Renal cortical epithelial cell (primary cell): ENCODE results near the gene HOXB3. TPM values are rescaled to one million over a fixed set of nuclear protein-coding genes. Genes with fewer than 3 reads are reported as not detected.
A peak's percentile ranks its signal among the peaks of the same experiment; 100 is the strongest.

ENCODE experiments used
- DNase-seq: peaks from one replicate; pipeline ENCODE4 v3.0.0-alpha.2; 2011; ENCODE audit warnings: low read depth
- total RNA-seq: library from RNA; depleted of rRNA; stranded (reverse); fragments of >200 nt; gene quantifications from 2 replicates; pipeline ENCODE4 v1.2.3, GENCODE V29; 2014

Gene HOXB3
- 8.0 and 36.2 TPM in 2 replicates for total RNA-seq

GRCh38 chr17:48589831-48590606, at the start of gene HOXB3:
Gene HOXB3 (minus strand): TSS chr17:48590241. CDS start chr17:48552474, 37,767 bp downstream.
- peak; percentile 67 for DNase-seq

GRCh38 chr17:48639136-48639535, 49.1 kb upstream of the HOXB3 start:
- DNase-seq = no peak

DNA sequence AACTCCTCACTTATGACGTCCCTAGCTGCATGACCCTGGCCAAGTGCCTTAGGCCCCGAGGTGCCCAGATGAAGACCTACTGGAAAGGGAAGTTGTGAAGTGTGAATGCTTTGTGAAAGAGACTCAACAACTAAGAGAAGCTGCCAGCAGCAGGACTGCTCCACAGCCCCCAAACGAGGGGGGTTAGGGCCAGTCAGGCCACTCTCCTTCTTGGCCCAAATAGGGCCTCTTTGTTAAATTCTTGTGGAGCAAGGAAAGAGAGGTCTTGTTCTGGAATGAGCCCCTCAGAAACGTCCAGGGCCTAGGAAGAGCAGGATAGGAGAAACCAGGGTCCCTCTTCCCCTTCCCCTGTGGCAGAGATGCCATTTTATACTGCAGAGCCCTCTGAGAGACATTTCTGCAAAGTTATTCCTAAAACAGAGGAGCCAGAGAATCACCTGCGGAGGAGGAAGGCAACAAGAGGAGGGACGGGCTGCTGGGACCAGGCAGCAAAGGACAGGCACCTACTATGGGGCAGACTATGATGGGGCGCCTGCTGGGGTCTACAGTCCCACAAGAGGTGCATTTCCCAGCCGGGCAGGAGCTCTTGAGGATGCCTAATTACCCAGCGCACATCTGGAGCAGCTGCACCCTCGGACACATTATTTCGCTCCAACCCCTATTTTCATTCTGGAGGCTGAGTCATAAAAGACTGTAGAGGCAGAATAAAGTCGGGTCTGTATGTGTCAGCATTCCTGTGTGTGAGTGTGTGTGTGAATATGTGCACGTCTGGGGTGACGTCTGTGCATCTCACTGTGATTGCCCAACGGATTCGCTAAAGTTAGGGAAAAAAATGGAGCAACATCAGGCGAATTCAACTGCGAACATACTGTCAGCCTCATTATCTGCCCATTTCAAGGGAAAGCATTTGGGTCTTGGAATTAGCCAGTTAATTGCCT, 47.6 kb upstream of the HOXB3 start:
- DNase-seq = peak; percentile 70

GRCh38 chr17:48636177-48637018, 46.4 kb upstream of the HOXB3 start:
- DNase-seq = peak; percentile 72

DNA sequence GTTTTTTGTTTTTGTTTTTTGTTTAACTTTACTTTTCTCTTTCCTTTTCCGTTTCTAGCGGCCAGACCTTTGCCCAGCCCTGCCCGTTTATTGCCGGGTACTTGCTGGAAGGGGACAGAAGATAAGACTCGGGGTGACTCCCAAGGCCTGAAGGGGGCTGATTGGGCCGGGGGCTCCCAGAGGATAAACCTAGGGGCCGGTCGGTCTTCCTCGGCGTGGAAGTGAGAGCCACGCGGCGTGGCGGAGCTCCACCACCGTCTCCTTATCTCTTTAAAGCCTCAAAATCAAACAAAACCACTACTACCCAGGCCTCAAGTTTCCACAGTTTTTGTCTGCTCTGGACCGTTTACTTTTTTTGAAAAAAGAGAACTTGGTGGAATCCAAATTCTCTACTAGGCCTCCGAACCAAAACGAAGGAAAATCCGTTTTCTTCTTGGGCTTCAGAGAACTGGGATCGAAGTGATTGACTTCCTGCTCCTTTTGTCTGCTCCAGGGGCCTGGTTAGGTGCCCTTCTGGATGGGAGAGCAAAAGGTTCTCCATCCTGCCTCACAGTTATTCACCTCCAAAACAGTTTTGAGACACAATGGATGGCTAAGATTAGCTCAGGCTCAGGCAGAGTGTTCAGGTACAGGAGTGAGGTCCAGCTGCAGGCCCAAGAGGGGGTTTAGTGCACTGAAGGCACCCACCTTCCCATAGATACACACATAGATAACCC, 44.6 kb upstream of the HOXB3 start:
- no peak for DNase-seq

DNA sequence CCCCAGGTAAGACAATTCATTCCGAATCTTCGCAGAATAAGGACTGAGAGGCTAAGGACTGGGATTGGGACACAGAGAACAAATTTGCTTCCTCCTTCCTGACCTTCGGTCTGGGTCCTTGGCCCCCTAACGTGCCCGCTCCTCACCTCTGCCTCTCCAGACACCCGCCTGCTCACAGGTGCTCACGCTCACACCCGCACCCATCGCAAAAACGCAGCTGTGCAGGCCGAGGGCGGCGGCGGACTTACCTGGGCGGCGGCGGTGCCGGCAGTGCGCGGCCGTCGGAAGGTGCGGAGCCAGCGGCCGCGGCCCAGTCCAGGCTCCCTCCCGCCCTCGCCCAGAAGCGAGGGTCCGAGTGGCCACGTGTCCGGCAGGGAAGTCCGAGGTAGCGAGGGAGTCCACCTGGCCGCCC, 43.2 kb upstream of the HOXB3 start:
- DNase-seq = no peak

DNA sequence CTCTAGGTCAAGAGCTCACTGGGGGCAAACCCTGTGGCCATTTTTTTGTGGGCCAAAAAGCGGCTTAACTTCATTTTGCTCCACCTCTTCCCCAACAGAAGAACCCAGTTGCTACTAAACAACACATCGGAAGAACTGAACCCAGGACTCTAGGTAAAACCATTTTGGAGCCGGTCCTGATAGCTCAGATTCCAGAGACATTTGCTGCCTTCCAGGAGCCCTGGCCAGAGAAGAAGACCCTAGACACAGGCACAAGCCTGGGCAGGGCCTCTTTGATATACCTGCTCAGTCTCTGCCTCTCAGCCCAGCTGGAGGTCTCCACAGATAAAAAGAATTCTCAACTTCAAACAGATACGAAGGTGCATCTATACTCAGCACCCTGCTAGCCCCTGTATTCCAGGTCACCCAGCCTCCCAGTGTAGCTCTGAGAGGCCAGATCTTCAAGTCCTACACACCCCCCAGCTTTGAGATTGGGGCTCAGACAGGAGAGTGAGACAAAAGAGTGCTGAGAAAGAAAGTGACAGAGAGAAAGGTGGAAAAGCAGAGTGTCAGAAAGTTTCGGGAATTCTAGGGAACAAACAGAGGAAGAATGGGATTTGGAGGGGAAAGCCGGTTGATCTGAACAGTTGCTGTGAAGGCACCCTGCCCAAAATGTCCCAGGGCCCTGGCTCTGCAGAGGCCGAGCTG, 42.7 kb upstream of the HOXB3 start:
- DNase-seq = no peak

- DNase-seq = no peak
Measured at GRCh38 chr17:48631693-48632578, 41.9 kb upstream of the HOXB3 start.

- no peak for DNase-seq
Measured at GRCh38 chr17:48630925-48631692, 41.1 kb upstream of the HOXB3 start.

GRCh38 chr17:48630009-48630924, 40.2 kb upstream of the HOXB3 start:
- no peak for DNase-seq

- DNase-seq = no peak
Measured at GRCh38 chr17:48629411-48629759, 39.3 kb upstream of the HOXB3 start.

GRCh38 chr17:48628649-48629410, 38.8 kb upstream of the HOXB3 start:
- no peak for DNase-seq

GRCh38 chr17:48627623-48628521, 37.8 kb upstream of the HOXB3 start:
- no peak for DNase-seq

GRCh38 chr17:48627118-48627597, 37.1 kb upstream of the HOXB3 start:
- no peak for DNase-seq

DNA sequence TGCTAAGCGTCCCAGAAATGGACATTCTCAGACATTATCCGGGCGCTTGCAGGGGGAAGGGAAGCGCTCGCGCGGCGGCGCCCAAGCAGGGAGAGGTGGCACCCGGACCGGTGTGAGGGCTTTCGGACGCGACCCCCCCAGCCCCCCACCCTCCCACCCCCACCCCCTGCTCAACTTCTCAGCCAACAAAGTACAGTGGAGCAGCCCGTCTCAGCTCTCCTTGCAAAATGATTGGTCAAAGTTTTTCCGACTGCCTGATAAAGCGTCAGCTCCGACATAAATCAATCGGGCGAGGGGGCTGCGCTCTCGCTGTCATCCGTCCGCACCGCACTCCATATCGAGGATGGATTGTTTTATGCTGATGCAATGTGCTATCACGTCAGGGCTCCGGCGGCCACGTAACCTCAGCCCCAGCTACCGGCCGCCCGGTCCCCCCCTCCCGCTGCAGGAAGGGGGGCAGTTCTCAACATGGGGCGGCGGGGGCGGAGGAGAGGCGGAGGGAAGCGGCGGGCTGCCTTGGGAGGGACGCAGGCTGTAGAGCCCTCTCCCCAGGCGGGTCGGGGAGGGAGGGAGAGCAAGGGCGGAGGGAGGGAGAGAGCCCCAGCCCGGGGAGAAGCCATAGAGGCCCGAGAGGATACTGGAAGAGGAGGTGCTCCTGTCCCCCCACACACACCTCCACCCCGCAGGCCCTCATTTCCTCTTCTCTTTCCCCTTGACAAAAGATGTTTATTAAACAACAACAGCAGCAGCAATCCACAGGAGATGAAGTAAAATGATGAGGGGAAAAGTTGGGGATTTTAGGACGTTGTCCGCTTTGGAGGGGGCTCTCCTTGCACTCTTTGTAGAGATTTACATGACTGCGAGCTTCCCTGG, 36.4 kb upstream of the HOXB3 start, which contains the start of gene HOXB9:
HOXB9 (minus strand) TSS at position 114 of the 873 bp plus-strand sequence; CDS start at position 25, 89 bp downstream.
- DNase-seq = peak; percentile 73
